GM18499 (cell line): ENCODE data around the gene HTR3B.
"Not testable (repeated sequence)": the region's sequence is repeated elsewhere in the genome, so short reads cannot be mapped to it uniquely, and the experiment has no call there.

ENCODE experiments used
- ATAC-seq: cut with Tn5 transposase; IDR thresholded peaks from one replicate; pipeline ENCODE4 v1.9.1; 2021; ENCODE audit warnings: moderate number of reproducible peaks; ENCODE audit not compliant: insufficient read depth, unreplicated experiment

Gene HTR3B, protein sequence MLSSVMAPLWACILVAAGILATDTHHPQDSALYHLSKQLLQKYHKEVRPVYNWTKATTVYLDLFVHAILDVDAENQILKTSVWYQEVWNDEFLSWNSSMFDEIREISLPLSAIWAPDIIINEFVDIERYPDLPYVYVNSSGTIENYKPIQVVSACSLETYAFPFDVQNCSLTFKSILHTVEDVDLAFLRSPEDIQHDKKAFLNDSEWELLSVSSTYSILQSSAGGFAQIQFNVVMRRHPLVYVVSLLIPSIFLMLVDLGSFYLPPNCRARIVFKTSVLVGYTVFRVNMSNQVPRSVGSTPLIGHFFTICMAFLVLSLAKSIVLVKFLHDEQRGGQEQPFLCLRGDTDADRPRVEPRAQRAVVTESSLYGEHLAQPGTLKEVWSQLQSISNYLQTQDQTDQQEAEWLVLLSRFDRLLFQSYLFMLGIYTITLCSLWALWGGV

DNA sequence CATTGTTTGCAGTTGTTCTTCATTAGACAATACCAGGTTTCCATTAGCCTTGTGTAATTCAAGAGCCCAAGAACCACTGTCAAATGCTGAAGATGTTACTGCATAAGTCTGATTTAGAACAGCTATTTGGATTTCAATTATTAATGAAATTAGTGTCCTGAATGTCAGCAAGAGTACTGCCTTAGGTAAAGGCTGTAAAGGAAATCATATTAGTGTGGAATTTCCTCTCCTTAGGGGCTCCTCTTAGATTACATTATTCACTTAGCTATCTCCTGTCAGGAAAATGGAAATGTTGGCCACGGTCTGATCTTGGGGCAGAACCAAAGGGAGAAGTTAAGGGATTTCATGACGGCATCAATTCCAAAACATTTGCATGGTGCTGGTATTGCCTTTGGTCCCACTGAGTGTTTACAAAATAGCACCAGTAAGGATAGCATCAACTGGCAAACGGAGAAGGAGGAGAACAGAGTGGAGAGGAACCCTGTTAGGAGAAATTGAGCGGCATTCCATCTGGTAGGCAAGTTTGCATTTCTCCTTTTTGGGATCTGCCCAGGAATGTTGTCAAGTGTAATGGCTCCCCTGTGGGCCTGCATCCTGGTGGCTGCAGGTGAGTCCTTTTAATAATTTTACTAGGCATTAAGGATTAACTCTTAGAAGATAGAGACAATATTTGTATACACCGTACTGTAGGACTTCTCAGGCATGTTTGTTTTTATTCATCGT lies at the start of gene HTR3B:
TSS of gene HTR3B (plus strand) at position 418 of the 723 bp plus-strand sequence. CDS start at position 556, 138 bp downstream.
- ATAC-seq: no peak

DNA sequence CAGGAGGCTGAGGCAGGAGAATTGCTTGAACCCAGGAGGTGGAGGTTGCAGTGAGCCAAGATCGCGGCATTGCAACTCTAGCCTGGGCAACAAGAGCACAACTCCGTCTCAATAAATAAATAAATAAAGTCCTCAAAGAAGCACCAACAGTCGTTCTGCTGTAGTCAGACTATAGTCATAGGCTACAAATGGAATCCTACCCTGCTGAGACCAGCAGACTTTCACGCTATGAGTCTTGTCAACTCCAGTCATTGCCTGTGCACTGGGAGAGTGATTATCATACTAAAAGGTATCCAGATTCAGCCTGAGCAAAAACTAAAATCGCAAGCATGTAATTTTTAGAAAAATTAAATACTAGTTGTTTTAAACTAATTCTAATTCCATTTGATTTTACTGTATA lies 48.8 kb upstream of the HTR3B start:
- no peak for ATAC-seq

DNA sequence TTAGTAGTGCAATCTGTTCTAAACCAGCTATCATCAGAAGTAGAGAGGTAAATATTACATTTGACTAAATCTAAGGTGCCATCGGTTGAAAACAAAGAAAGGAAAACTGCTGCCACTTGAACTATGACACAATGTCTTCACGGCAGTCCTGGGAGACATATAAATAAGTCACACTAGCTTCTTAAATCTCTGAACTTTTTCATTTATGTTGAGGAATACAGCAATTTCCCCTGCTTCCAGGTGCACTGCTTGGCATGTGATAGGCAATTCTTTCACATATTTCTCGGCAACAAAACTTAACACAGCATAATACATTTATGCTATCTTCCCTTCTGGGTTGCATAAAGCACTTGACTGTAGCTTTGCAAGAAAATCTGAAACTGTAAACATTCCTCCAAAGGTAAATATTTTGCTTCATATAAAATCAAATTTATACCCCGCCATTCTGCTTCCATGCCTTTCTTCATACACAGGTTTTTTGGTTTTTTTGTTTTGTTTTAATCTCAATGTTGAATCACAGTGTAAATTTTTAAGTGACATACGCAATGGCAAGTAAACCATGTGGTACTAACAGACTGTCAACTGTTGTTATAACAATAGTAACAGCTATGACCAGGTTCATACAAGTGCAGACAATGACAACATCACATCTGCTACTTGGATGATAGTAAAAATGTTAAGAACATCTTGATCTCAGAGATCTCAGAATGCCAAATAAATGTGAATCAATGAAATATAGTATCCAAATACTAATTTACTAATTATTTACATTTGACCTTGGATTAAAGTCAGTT lies 47.4 kb upstream of the HTR3B start:
- no peak for ATAC-seq

DNA sequence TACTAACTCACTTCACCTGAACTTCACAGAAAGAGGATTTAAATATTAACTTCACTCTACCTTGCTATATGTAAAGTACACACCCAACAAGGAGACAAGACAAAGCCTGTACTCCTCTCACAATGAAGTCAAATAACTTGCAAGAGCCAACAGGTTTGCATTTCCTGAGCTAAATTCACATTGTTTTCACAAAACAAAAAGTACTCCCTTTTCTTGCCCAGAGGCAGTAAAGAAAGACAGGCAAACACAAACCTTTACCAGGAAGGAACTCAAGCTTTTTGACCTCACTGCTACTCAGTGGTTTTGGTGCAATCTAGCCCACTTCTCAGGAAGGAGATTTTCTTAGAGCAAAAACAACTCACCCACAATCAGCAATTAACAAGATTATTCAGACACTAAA lies 44.9 kb upstream of the HTR3B start:
- no peak for ATAC-seq

DNA sequence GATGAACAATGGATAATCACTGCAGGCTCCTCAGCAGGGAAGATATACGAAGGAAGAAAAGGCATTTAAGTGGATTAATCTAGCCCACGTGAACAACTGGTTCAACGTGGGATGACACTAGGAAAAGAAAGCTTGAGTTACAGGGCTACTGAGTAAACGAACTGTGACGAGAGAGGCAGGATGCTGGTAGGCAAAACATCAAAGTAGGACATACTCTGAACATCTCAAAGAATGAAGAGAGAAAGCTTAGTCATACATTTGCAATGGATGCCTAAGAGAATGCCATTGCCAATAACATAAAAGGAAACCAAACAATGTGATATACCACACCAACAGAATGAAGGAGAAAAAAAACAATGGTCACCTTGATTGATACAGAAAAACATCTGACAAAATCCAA lies 42.2 kb upstream of the HTR3B start:
- ATAC-seq: no peak

DNA sequence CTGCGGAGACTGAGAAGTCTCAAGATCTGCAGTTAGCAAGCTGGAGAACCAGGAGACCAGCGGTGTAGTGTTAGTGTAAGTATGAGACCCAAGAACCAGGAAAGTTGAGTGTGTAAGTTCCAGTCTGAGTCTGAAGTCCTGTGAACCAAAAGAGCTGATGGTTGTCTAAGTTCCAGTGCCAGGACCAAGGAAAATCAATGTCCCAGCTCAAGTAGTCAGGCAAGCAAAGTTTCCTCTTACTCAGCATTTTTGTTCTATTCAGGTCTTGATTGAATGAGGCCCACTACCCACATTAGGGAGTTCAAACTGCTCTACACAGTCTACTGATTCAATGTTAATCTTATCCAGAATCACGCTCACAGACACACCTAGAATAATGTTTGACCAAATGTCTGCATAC lies 40.2 kb upstream of the HTR3B start:
- no peak for ATAC-seq

DNA sequence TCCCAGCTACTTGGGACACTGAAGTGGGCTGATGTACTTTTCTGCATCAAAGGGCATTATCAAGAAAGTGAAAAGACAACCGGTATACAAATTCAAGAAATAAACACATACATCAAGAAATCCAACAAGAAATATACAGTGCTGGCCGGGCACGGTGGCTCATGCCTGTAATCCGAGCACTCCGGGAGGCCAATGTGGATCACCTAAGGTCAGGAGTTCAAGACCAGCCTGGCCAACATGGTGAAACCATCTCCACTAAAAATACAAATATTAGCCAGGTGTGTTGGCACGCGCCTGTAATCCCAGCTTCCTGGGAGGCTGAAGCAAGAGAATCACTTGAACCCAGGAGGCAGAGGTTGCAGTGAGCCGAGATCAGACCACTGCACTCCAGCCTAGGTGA lies 38.7 kb upstream of the HTR3B start:
- no peak for ATAC-seq

DNA sequence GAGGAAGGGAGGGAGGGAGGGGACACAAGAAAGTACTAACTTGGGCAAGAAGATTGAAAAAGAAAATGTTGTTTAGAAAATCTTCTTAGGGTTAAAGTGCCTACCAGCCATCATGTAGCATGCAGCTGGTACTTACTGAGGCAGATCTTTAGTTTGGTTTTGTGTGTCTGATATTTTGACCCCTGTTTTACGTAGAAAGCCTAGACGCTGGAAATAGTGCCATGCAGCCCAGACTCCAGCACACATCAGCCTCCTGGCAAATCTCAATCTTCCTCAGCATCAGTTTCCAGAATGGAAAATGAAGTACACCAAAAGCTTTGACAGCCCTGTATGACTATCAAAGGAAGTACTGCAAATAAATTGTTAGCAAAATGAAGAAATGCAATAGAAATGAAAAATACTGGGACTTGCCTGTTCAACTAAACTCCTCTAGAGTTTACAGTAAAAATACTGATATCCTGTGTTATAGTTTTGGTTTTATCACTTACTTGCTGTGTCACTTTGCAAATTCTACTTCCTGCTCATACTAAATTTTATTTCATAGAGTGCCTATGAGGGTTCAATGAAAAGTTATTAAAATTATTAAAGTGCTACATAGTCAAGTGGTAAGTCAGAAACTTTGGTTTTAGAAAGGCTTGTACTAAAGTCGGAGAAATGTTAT lies 36.6 kb upstream of the HTR3B start:
- no peak for ATAC-seq

DNA sequence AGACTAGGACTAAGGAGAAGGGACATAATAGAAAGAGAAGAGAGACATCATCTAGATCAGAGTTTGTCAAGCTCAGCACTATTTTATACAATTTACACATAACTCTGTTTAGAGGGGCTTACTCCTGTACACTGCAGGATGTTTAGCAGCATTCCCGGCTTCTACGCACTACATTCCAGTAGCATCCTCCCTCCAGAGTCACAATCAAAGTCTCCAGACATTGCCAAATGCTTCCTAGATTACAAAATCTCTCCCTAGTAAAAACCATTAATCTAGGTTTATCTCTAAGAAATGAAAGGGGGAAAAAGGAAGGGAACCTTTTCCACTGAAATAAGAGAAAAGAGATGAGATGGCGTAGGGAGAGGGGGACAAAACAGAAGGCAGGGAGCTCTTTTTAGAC lies 33.3 kb upstream of the HTR3B start:
- no peak for ATAC-seq

DNA sequence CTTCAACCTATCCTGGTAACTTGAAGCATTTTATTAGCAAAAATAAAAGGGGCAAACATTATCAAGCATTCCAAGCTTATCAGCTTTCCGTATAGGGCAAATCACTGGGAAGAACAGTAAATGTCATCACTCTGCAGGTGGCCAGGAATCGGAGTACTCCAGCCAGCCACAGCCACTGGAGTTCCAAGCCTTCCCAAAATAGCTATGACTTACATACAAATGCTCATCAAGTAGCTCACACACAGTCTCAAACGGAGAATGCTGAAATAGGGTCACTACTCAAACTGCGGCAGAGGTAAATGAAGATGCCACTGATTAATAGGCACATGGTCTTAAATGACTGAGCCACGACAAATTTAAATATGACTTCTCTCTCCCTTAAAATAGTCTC lies 31.4 kb upstream of the HTR3B start:
- ATAC-seq: no peak

DNA sequence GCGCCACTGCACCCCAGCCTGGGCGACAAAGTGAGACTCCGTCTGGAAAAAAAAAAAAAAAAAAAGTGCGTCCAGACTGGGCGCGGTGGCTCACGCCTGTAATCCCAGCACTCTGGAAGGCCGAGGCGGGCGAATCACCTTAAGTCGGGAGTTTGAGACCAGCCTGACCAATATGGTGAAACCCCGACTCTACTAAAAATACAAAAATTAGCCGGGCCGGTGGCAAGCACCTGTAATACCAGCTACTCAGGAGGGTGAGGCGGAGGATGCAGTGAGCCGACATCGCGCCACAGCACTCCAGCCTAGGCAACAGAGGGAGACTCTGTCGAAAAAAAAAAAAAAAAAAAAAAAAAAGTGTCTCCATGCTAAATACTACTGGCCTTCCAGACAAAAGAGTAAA lies 30.5 kb upstream of the HTR3B start:
- ATAC-seq: no peak

DNA sequence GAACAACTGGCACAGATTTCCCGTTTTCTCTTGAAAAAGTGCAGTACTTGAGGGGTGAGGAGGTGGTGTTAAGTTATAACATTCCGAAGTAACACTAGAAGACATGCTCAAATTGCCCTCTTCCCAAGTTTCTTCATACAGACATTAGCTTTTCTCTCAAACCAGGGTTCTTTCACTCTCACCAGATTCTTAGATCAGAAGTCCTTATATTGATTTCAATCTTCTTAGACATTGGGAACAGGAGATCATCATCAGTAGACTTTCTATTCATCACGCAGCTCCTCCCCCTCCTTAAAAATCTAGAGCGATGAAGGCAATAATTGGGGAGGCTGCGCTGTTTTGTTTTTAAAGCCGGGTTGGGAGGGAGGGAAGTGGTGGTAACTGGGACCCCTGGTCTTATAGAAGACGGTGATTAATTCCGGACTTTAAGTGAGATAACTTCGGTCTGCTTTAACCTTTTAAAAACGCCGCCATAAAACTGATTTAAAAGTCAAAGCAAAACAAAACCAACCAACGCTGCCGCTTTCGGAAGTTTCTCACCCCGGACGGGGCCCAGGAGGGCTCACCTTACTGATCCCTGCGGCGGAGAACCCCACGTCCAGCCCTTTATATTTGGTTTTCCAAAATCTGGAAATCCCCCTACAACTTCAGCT lies 29.9 kb upstream of the HTR3B start:
- peak; percentile 28 for ATAC-seq

DNA sequence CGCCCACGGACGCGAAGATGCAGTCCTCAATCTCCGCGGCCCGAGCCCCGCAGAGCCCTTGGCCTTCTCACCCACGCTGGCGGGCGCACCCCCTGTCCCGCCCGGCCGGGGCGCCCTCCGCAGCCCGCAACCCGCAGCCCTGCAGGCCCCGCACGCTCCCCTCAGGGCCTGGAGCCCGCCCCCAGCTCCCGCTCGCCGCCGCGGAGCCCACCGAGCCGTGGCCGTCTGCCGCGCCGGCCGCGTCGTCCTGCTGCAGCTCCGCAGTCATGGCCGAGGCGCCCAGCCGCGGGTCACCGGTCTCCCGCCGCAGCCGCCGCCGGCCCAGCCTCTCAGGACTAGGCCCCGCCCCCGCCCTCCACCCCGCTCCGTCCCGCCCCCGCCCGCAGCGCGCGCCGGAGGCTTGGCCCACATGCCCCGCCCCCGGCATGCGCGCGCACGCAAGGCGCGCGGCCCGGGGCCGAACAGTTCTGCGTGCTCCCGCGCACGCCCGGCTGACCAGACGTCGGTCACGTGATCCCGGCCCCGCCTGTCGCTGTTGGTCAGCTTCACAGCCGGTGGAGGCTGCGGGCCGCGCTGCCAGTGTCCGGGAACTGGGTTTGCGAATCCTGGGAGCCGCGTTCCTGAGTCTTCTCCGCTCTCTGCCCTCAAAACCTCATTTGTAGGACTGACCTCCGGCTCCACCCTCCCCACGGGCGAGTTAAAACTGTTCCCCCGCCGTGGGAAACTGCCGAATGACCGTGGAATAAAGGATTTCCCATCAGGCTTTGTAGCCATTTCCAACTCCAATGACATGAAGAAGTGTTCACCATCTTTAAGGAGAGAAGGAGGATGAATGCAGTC lies 29.1 kb upstream of the HTR3B start, which contains the start of gene USP28:
TSS of gene USP28 (minus strand) at position 339 of the 840 bp plus-strand sequence. CDS start at position 268, 71 bp downstream.
- peak; percentile 60 for ATAC-seq

DNA sequence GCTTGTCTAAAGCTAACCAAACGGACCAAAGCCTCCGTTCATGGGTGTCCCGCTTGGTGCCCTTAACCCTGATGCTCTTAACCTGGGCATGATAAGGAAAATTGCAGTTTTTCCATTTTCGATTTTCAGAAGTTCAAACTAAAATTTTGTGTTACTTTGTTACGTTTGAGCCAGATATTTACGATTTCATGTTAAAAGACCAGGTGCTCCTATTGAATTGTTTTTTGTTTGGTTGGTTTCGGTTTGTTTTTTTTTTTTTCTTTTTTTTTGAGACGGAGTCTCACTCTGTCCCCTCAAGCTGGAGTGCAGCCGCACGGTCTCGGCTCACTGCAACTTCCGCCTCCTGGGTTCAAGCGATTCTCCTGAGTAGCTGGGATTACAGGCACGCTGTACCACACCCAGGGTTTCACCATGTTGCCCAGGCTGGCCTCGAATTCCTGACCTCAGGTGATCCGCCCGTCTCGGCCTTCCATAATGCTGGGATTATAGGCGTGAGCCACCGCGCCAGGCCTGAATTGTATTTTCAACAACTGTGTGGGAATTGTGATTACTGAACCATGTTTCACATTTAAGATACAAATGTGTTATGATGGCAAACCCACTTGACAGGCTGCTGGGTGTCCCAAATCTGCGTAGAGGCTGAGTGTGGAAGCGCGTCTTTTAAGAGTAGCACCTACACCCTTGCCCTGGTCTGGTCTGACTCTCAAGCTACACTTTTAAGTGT lies 28.4 kb upstream of the HTR3B start:
- no peak for ATAC-seq

DNA sequence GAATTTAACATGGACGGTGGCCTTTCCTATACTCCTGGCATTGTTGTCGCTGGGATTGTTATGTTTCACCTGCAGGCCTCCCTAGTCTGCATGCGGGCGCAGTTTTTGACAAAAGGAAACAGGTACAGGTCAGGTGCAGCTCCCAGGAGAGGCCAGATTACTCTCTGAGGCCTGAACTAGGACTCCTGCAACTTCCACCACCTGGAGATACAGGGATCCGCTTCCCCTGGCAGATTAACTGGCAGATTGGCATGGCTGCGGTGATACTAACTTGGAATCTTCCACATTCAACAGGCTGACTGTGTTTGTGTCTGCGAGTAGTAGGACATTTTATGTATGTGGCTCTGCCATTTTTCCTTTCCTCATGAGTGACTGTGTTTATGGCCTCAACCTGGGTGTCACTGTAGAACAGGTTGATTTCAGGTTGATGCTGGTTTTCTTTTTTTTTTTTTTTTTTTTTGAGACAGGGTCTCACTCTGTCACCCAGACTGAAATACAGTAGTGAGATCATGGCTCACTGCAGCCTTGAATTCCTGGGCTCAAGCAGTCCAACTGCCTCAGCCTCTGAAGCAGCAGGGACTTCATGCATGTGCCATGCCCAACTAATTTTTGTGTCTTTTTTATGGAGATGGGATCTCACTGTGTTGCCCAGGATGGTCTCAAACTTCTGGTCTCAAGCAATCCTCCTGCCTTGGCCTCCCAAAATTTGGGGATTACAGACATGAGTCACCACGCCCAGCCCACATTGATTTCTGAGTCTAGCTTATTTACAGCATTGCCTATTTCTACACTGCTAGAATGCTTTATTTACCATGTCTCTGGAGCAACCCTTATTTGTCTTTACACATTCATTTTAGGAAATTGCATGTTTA lies 27.6 kb upstream of the HTR3B start:
- no peak for ATAC-seq

DNA sequence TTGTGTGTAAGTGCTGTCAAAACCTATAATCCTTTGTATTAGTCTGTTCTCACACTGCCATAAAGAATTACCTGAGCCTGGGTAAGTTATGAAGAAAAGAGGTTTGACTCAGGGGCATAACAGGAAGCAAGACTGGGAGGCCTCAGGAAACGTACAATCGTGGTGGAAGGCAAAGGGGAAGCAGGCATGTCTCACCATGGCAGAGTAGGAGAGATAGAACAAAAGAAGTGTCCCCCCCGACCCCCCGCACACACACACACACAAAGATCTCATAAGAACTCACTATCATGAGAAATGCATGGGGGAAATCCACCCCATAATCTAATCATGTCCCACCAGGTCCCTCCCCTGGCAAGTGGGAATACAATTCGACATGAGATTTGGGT lies 26.9 kb upstream of the HTR3B start:
- ATAC-seq: no peak

DNA sequence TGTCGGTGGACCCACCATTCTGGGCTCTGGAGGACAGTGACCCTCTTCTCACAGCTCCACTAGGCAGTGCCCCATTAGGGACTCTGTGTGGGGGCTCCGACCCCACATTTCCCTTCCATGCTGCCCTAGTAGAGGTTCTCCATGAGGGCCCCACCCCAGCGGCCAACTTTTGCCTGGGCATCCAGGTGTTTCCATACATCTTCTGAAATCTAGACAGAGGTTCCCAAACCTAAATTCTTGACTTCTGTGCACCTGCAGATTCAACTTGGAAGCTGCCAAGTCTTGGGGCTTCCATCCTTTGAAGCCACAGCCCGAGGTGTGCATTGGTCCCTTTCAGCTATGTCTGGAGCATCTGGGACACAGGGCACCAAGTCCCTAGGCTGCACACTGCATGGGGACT lies 25.1 kb upstream of the HTR3B start:
- ATAC-seq: not testable (repeated sequence)
